H9 (cell line): Measurements from ENCODE around the gene ACER3. TPM values are rescaled to one million over a fixed set of nuclear protein-coding genes. Genes with fewer than 3 reads are reported as not detected.

ENCODE experiments used
- DNase-seq: peaks from one replicate; pipeline ENCODE4 v3.0.0-alpha.2; 2017
- H2AFZ ChIP-seq: one replicate; pipeline ENCODE4 v1.6.1; 2013; ENCODE audit warnings: mild to moderate bottlenecking, low read length, control low read depth, moderate library complexity
- H2AK5ac ChIP-seq: 2 replicates; pipeline ENCODE4 v1.6.1; 2013; ENCODE audit warnings: low read length, control low read depth, mixed read lengths; ENCODE audit not compliant: insufficient read length
- H2BK120ac ChIP-seq: one replicate; pipeline ENCODE4 v1.6.1; 2013; ENCODE audit warnings: low read depth, mild to moderate bottlenecking, low read length, control low read depth, inconsistent platforms; ENCODE audit not compliant: poor library complexity, severe bottlenecking
- H2BK12ac ChIP-seq: 2 replicates; pipeline ENCODE4 v1.6.1; 2013; ENCODE audit warnings: low read length, control low read depth, mixed read lengths, low read depth; ENCODE audit not compliant: insufficient read length
- H2BK15ac ChIP-seq: 2 replicates; pipeline ENCODE4 v1.6.1; 2013; ENCODE audit warnings: low read depth, low read length, control low read depth
- H2BK20ac ChIP-seq: one replicate; pipeline ENCODE4 v1.6.1; 2013; ENCODE audit warnings: low read depth, mild to moderate bottlenecking, low read length, control low read depth, inconsistent platforms; ENCODE audit not compliant: poor library complexity, severe bottlenecking
- H2BK5ac ChIP-seq: 2 replicates; pipeline ENCODE4 v1.6.1; 2013; ENCODE audit warnings: low read length, control low read depth, mixed read lengths; ENCODE audit not compliant: insufficient read length
- H3K14ac ChIP-seq: 2 replicates; pipeline ENCODE4 v1.6.1; 2013; ENCODE audit warnings: low read length, control low read depth; ENCODE audit not compliant: insufficient read depth
- H3K18ac ChIP-seq: 2 replicates; pipeline ENCODE4 v1.6.1; 2013; ENCODE audit warnings: low read depth, mild to moderate bottlenecking, mixed read lengths, low read length, control low read depth; ENCODE audit not compliant: insufficient read length
- H3K23ac ChIP-seq: 2 replicates; pipeline ENCODE4 v1.6.1; 2013; ENCODE audit warnings: low read length, control low read depth, mixed read lengths, low read depth; ENCODE audit not compliant: insufficient read length
- H3K23me2 ChIP-seq: 2 replicates; pipeline ENCODE4 v1.6.1; 2013; ENCODE audit warnings: low read depth, mild to moderate bottlenecking, mixed read lengths, low read length, control low read depth; ENCODE audit not compliant: insufficient read length, poor library complexity, severe bottlenecking
- H3K27ac ChIP-seq: 2 replicates; pipeline ENCODE4 v1.5.1; 2013; ENCODE audit warnings: low read length, control low read depth, mixed read lengths, low read depth; ENCODE audit not compliant: insufficient read length
- H3K27me3 ChIP-seq: 2 replicates; pipeline ENCODE4 v1.6.1; 2013; ENCODE audit warnings: low read length, control low read depth, inconsistent platforms; ENCODE audit not compliant: insufficient read depth
- H3K4ac ChIP-seq: 2 replicates; pipeline ENCODE4 v1.6.1; 2013; ENCODE audit warnings: low read depth, mild to moderate bottlenecking, control low read depth, inconsistent platforms, low read length, moderate library complexity
- H3K4me1 ChIP-seq: 2 replicates; pipeline ENCODE4 v1.6.1; 2013; ENCODE audit warnings: low read length, control low read depth, inconsistent platforms; ENCODE audit not compliant: insufficient read depth
- H3K4me2 ChIP-seq: 2 replicates; pipeline ENCODE4 v1.6.1; 2013; ENCODE audit warnings: low read length, control low read depth, mixed read lengths; ENCODE audit not compliant: insufficient read length, insufficient read depth
- H3K56ac ChIP-seq: 2 replicates; pipeline ENCODE4 v1.6.1; 2013; ENCODE audit warnings: low read depth, mild to moderate bottlenecking, mixed read lengths, low read length, control low read depth; ENCODE audit not compliant: insufficient read length
- H3K79me1 ChIP-seq: 2 replicates; pipeline ENCODE4 v1.6.1; 2013; ENCODE audit warnings: low read depth, mild to moderate bottlenecking, moderate library complexity, low read length, control low read depth, inconsistent platforms; ENCODE audit not compliant: insufficient read depth, poor library complexity, severe bottlenecking
- H3K79me2 ChIP-seq: 2 replicates; pipeline ENCODE4 v1.6.1; 2013; ENCODE audit warnings: low read length, control low read depth, inconsistent platforms; ENCODE audit not compliant: insufficient read depth
- H3K9ac ChIP-seq: 2 replicates; pipeline ENCODE4 v1.6.1; 2013; ENCODE audit warnings: low read length, control low read depth, mixed read lengths; ENCODE audit not compliant: insufficient read length; ENCODE audit errors: extremely low read depth
- H3K9me3 ChIP-seq: one replicate; pipeline ENCODE4 v1.6.1; 2013; ENCODE audit warnings: low read depth, low read length, inconsistent platforms; ENCODE audit not compliant: control insufficient read depth
- H3T11ph ChIP-seq: one replicate; pipeline ENCODE4 v1.6.1; 2013; ENCODE audit warnings: mild to moderate bottlenecking, low read length, control low read depth, inconsistent platforms
- H4K20me1 ChIP-seq: one replicate; pipeline ENCODE4 v1.6.1; 2013; ENCODE audit not compliant: control insufficient read depth, insufficient read length, insufficient read depth
- H4K5ac ChIP-seq: 2 replicates; pipeline ENCODE4 v1.6.1; 2013; ENCODE audit warnings: low read depth, mild to moderate bottlenecking, mixed read lengths, low read length, control low read depth; ENCODE audit not compliant: insufficient read length
- H4K8ac ChIP-seq: replicated peaks from 2 replicates; pipeline ENCODE4 v1.6.1; 2013; ENCODE audit warnings: low read length, control low read depth, mixed read lengths, low read depth; ENCODE audit not compliant: insufficient read length
- H4K91ac ChIP-seq: 2 replicates; pipeline ENCODE4 v1.6.1; 2013; ENCODE audit warnings: low read depth, mild to moderate bottlenecking, moderate library complexity, mixed read lengths, low read length, control low read depth; ENCODE audit not compliant: insufficient read length
- H3K27ac Mint-ChIP-seq, 3 experiments: 2 replicates in 2 of 3; 3 replicates in 1 of 3; pipeline ENCODE4 v1.8.0; 2020 to 2021; ENCODE audit warnings: mixed read lengths in 3 of 3, mild to moderate bottlenecking in 1 of 3, moderate library complexity in 1 of 3
- H3K27me3 Mint-ChIP-seq: 2 replicates; pipeline ENCODE4 v1.8.0; 2021; ENCODE audit warnings: low read depth, mild to moderate bottlenecking, moderate library complexity, mixed read lengths
- H3K36me3 Mint-ChIP-seq, 3 experiments: 2 replicates in 2 of 3; 3 replicates in 1 of 3; pipeline ENCODE4 v1.8.0; 2020 to 2021; ENCODE audit warnings: low read depth in 3 of 3, mixed read lengths in 3 of 3; ENCODE audit not compliant: insufficient read depth in 1 of 3
- H3K4me1 Mint-ChIP-seq, 2 experiments: 2 replicates each; pipeline ENCODE4 v1.8.0; 2020; ENCODE audit warnings: mixed read lengths in 2 of 2
- H3K4me3 Mint-ChIP-seq, 2 experiments: 2 replicates in 1 of 2; 3 replicates in 1 of 2; pipeline ENCODE4 v1.8.0; 2020 to 2021; ENCODE audit warnings: mild to moderate bottlenecking in 2 of 2, mixed read lengths in 2 of 2, moderate library complexity in 1 of 2
- H3K9me3 Mint-ChIP-seq, 2 experiments: 2 replicates in 1 of 2; 3 replicates in 1 of 2; pipeline ENCODE4 v1.8.0; 2020; ENCODE audit warnings: mild to moderate bottlenecking in 2 of 2, mixed read lengths in 2 of 2, moderate library complexity in 1 of 2
- WGBS: extraction: QIAGEN DNeasy Blood & Tissue Kit; methylation state at CpG from one replicate; pipeline ENCODE4 v1.1.7; 2013; ENCODE audit warnings: missing lambda C conversion rate, low lambda C conversion rate, mixed read lengths; ENCODE audit not compliant: insufficient read length; ENCODE audit errors: extremely low coverage; 5-methylcytosine and 5-hydroxymethylcytosine counted together
- total RNA-seq: library from RNA; stranded (reverse); gene quantifications from 2 replicates; pipeline ENCODE4 v1.2.1, GENCODE V29; 2021
- TF ChIP-seq, protein P1 (sequence below): fragments of 200-600 bp; sonication (generic); conservative IDR thresholded peaks from 3 replicates; pipeline ENCODE4 v1.8.0; 2021; ENCODE audit warnings: antibody characterized with exemption, mild to moderate bottlenecking

Gene ACER3
- total RNA-seq, 1 experiment from 2014 or later: 14.7 TPM

DNA sequence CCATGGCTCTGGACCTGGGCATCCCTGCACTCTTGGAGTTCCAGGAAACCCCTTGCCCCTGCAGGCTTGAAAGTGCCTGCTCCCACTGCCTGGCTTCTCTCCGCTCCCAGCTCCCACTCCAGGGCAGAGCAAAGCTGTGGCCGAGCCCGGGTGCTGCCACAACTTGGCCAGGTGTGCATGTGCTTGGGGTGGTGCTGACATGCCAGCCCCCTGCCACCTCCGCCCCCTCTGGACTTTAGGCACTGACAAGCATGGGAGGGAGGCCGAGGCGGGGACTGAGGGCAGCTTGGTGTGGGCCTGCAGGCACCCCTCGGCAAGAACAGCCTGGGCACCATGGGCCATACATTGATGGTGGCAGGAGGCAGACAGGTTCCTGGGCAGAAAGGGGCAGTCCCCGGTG, 117.1 kb downstream of the ACER3 start:
- no peak overlapping the region for H3K18ac ChIP-seq
- no peak overlapping the region for H2BK5ac ChIP-seq
- Mint-ChIP-seq H3K36me3 (no peaks in the 10 kb centered on the region), H3K27me3 (no peaks in the 10 kb centered on the region), H3K27ac (no peak overlapping the region), H3K9me3 (no peaks in the 10 kb centered on the region), H3K4me3 (no peak overlapping the region), H3K4me1 (no peaks in the 10 kb centered on the region)
- H3T11ph ChIP-seq: no peak overlapping the region
- H3K4ac ChIP-seq: no peak overlapping the region; the same call in 1 of the 2 replicates
- H4K8ac ChIP-seq: no peak overlapping the region
- H3K27ac ChIP-seq: no peak overlapping the region
- no peaks in the 10 kb centered on the region for H3K79me2 ChIP-seq
- no peak overlapping the region for H2BK15ac ChIP-seq
- H3K79me1 ChIP-seq: no peaks in the 10 kb centered on the region
- no peaks in the 10 kb centered on the region for H4K20me1 ChIP-seq
- peak overlapping the region; percentile 75 for H4K91ac ChIP-seq
- H2AFZ ChIP-seq: no peak overlapping the region
- no CpG with 5 or more reads among the region's 8 CpGs for WGBS
- no peaks in the 10 kb centered on the region for H3K23me2 ChIP-seq
- DNase-seq: peak; percentile 24
- H3K9me3 ChIP-seq: no peaks in the 10 kb centered on the region
- H3K56ac ChIP-seq: no peak overlapping the region
- no peak overlapping the region for H3K4me2 ChIP-seq
- H2BK120ac ChIP-seq: no peak overlapping the region
- H4K5ac ChIP-seq: no peak overlapping the region
- TF ChIP-seq, protein P1, sequence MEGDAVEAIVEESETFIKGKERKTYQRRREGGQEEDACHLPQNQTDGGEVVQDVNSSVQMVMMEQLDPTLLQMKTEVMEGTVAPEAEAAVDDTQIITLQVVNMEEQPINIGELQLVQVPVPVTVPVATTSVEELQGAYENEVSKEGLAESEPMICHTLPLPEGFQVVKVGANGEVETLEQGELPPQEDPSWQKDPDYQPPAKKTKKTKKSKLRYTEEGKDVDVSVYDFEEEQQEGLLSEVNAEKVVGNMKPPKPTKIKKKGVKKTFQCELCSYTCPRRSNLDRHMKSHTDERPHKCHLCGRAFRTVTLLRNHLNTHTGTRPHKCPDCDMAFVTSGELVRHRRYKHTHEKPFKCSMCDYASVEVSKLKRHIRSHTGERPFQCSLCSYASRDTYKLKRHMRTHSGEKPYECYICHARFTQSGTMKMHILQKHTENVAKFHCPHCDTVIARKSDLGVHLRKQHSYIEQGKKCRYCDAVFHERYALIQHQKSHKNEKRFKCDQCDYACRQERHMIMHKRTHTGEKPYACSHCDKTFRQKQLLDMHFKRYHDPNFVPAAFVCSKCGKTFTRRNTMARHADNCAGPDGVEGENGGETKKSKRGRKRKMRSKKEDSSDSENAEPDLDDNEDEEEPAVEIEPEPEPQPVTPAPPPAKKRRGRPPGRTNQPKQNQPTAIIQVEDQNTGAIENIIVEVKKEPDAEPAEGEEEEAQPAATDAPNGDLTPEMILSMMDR: no peak
- no peaks in the 10 kb centered on the region for H3K27me3 ChIP-seq
- peak overlapping the region; percentile 65 for H3K14ac ChIP-seq
- H3K23ac ChIP-seq: no peak overlapping the region
- H2BK12ac ChIP-seq: no peak overlapping the region
- no peak overlapping the region for H2AK5ac ChIP-seq
- no peak overlapping the region for H3K9ac ChIP-seq
- H3K4me1 ChIP-seq: no peaks in the 10 kb centered on the region
- H2BK20ac ChIP-seq: no peak overlapping the region
